AG10803 (cell line): ENCODE results near the gene RBM12.
A peak's percentile ranks its signal among the peaks of the same experiment; 100 is the strongest.

ENCODE experiments used
- DNase-seq: peaks from one replicate; pipeline ENCODE4 v3.0.0; 2010; ENCODE audit warnings: low read depth
- H3K4me3 ChIP-seq: 2 replicates; pipeline ENCODE4 v1.5.1; 2011; ENCODE audit warnings: mild to moderate bottlenecking, low read length, control low read depth
- CTCF ChIP-seq: conservative IDR thresholded peaks from 2 replicates; pipeline ENCODE4 v1.5.1; 2011; ENCODE audit warnings: mild to moderate bottlenecking, low read length, control low read depth, inconsistent platforms

RBM12 gene

GRCh38 chr20:35661053-35661452 lies 3.6 kb downstream of the RBM12 start:
- peak; percentile 4 for DNase-seq
- no peak overlapping the region for H3K4me3 ChIP-seq
- TF ChIP-seq CTCF, result no peak

GRCh38 chr20:35660122-35660937 lies 4.4 kb downstream of the RBM12 start:
- no peak for TF ChIP-seq CTCF
- no peak for DNase-seq
- H3K4me3 ChIP-seq, result no peak overlapping the region

- TF ChIP-seq CTCF, result no peak
- no peak overlapping the region for H3K4me3 ChIP-seq
- DNase-seq, result no peak
Measured at GRCh38 chr20:35657271-35657670, 7.4 kb downstream of the RBM12 start.

GRCh38 chr20:35654415-35654814 lies 10.3 kb downstream of the RBM12 start:
- no peak for TF ChIP-seq CTCF
- no peak overlapping the region for H3K4me3 ChIP-seq
- DNase-seq, result no peak

GRCh38 chr20:35653893-35654292 lies 10.8 kb downstream of the RBM12 start:
- no peak for TF ChIP-seq CTCF
- no peak for DNase-seq
- no peak overlapping the region for H3K4me3 ChIP-seq

GRCh38 chr20:35653430-35653734 lies 11.3 kb downstream of the RBM12 start:
- no peak overlapping the region for H3K4me3 ChIP-seq
- DNase-seq, result no peak
- no peak for TF ChIP-seq CTCF

- DNase-seq, result no peak
- H3K4me3 ChIP-seq, result no peak overlapping the region
- no peak for TF ChIP-seq CTCF
Measured at GRCh38 chr20:35652641-35653429, 11.9 kb downstream of the RBM12 start.
